ENCODE data around the gene AK3.

- TF ChIP-seq CTCF (IDR thresholded peaks at IDR 0.05) (no peak), POLR2A (IDR thresholded peaks at IDR 0.05) (no peak)
Measured at GRCh38 chr9:4661165-4661564, 79.8 kb downstream of the AK3 start.
